ENCODE data around the gene DIAPH2.

DNA sequence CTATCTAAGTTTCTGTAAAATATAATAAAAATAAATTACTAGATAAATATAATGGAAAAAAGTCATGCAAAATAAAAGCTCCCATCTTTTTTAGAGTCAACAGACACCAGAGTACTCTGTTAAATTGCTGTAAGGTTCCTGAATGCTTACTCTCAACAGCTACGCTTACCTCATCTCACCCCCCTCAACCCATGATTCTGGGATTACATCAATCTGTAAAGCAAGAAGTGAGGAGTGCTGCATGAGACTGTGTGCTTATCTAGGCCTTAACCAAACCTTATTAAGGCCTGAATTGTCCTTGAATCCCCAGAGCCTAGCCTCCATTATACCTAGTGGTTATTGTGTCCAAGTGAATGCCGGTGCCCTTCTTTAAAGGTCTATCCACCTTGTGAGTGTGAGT, 934.9 kb downstream of the DIAPH2 start:
- TF ChIP-seq, protein P1, sequence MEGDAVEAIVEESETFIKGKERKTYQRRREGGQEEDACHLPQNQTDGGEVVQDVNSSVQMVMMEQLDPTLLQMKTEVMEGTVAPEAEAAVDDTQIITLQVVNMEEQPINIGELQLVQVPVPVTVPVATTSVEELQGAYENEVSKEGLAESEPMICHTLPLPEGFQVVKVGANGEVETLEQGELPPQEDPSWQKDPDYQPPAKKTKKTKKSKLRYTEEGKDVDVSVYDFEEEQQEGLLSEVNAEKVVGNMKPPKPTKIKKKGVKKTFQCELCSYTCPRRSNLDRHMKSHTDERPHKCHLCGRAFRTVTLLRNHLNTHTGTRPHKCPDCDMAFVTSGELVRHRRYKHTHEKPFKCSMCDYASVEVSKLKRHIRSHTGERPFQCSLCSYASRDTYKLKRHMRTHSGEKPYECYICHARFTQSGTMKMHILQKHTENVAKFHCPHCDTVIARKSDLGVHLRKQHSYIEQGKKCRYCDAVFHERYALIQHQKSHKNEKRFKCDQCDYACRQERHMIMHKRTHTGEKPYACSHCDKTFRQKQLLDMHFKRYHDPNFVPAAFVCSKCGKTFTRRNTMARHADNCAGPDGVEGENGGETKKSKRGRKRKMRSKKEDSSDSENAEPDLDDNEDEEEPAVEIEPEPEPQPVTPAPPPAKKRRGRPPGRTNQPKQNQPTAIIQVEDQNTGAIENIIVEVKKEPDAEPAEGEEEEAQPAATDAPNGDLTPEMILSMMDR (IDR thresholded peaks at IDR 0.05) = no peak
- TF ChIP-seq POLR2A (IDR thresholded peaks at IDR 0.05) = no peak
